HG03575 (cell line): ENCODE results near the gene FARS2.

Experiments used
- ATAC-seq: cut with Tn5 transposase; IDR thresholded peaks from one replicate; pipeline ENCODE4 v1.9.1; 2021; ENCODE audit not compliant: unreplicated experiment, insufficient number of reproducible peaks, low FRiP score; ENCODE audit errors: extremely low read depth

Gene FARS2

DNA sequence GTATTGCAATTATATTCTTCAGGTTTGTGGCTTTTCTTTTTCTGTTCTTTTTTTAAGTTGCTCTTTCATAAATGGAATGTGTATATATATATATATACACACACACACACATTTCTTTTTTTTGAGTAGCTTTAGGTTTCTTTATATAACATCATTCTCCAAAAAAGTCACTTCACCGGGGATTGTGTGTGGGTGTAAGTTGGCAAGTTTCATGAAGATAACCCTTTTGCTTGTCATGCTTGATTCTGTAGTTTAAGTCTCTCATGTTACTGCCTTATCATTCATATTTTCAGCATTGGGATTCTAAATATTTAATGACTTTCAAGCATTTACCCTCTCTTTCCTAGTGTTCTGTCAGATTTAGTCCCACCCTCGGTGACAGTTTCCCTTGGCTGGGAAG is 181.0 kb downstream of the FARS2 start:
- ATAC-seq: no peak

DNA sequence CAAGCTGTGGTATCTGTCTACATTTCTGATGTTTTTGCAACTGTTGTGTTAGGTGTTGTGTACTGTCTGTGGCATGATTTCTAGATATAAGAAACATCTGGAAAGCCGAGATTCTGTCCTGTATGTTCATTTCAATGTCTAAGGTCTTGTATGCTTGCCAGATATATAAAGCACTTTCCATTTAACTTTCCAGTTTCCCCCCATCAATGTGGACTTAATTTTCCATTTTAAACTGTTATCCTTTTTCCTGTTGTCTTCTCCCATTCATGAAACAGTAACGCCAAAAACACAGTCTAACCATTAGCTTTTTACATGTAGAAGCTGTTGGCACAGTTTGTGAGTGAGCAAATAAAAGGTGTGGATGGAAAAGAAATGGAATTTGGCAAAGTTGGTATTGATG is 181.6 kb downstream of the FARS2 start:
- ATAC-seq: no peak

DNA sequence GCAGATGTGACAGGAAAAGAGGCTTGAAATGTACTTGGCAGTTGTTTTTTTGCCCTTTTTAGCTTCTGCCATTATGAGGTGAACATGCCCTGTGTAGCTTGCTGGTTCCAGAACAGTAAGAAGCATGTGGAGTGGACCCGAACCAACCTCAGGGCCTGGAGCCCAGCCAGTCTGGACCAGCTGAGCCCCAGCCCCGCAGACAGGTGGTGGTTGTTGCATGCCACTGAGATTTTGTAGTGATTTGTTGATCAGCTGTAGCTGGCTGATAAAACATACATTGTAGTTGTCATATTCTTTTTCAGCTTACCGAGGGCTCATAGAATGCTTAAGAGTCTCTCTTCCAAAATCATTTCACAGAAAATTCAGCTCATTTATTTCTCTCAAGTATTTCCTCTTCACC is 182.2 kb downstream of the FARS2 start:
- ATAC-seq: no peak

DNA sequence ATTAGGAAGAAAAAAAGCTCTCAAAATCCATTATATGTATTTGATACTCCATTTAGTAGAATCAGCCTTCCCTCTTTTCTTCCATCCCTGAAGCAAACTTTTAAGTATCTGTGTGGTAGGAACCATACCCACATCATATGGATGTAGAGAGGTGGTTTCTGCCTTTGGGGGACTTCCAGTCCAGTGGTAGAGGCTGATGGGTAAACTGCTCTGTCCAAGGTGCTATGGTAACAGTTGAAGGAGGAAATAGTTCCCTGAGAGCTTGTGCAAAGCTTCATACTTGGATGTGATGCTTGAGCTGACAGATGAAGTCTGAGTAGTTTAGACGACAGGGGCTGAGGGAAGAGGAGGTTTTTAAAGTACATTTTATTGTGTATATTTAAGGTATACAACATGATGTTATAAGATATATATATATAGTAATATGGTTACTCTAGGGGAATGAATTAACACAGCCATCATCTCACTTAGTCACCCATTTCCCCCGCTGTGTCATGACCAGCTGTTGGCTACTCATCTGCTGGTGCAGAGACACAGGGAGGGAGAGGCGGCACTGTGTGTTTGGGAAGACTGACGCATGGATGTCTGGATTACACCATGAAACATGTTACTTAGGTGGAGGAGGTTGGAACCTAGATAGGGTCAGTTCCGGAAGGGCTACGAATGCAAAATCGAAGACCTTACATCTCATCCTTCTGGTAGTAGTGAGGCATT is 185.2 kb downstream of the FARS2 start:
- ATAC-seq: no peak

DNA sequence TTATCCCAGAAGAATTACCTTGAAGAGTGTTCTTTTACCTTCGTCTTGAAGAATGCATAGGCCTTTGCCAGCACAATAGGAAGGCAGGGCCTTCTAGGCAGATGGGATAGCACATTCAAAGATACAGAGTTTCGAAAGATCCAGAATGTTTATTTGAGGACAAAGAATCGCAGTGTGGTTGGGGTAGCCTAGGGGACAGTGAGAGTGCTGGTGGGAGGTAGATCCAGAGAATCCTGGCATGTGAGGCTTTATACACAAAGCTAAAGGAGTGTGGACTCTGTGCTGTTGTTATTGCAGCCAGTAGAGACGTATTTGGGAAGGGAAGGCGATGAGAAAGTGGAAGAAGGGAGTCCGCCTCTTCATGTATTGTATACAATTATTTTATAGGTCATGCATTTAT is 186.6 kb downstream of the FARS2 start:
- ATAC-seq: no peak

DNA sequence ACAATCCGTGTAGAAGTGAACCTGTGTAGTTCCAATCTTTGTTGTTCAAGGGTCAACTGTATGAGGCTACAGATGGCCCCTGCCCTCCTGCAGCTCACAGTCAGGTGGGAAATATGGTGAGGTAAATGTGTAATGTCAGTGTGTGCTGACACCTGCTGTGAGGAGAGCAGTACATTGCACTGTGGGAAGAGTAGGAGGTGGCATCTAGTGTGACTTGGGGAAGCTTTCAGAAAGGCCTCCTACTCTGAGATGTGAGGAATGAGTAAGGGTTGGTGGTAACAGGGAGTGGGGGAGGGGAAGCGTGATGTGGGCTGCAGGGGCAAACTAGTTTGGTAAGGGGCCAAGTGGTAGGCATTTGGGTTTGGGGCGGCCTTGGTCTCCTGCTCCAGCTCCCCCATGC is 188.8 kb downstream of the FARS2 start:
- no peak for ATAC-seq

DNA sequence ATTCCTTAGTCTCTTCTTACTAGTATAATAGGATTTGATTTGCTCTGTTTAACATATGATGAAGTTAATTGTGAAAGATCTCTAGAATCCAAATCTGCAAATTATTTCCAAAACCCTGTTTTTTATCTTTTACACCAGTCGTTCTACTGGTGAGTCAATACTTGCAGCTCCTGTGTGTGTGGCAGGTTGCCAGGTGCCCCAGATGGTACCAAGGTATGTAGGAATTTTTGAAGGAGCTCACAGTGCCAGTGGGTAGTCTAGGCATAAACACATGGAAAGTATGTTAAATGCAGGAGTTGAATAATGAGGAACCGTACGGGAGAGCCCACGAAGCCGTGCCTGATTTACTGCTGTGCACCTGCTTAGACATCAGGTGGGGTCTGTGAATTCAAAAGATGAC is 192.2 kb downstream of the FARS2 start:
- ATAC-seq: no peak

DNA sequence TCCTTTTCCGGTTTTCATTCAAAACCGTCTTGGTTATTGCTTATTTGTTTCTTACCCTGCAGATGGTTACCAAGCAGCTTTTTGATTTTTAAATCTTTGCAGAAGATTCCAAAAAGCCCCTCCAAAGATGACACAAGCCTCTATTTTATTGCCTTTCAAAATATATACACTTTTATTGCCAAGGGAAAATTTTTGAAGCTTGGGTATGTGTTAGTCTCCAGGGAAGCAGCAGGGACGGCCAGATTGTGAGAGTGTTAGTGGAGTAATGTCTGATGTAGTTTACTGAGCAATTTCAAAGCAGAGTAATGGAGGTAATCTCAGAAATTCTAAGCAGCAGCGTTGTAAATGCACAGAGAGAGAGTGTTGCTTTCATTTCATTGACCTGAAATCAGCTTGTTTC is 193.8 kb downstream of the FARS2 start:
- ATAC-seq: no peak

DNA sequence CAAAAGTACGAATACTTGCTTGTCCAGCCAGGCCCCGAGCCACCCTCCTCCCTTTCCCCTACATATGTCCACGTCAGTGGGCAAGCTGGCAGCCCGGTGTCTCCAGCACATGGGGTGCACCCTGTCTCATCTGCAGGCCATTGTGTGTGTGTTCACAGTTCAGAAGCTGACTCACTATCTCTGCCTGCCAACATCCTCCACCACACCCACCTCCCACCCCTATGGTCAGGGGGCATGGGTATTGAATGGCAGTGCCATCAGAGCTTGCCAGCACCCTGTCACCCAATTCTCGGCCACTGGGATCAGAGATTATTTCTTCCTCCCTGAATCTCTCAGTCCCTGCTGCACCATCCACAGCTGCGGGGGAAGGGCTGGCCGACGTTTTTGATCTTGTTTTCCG is 195.7 kb downstream of the FARS2 start:
- ATAC-seq: no peak

DNA sequence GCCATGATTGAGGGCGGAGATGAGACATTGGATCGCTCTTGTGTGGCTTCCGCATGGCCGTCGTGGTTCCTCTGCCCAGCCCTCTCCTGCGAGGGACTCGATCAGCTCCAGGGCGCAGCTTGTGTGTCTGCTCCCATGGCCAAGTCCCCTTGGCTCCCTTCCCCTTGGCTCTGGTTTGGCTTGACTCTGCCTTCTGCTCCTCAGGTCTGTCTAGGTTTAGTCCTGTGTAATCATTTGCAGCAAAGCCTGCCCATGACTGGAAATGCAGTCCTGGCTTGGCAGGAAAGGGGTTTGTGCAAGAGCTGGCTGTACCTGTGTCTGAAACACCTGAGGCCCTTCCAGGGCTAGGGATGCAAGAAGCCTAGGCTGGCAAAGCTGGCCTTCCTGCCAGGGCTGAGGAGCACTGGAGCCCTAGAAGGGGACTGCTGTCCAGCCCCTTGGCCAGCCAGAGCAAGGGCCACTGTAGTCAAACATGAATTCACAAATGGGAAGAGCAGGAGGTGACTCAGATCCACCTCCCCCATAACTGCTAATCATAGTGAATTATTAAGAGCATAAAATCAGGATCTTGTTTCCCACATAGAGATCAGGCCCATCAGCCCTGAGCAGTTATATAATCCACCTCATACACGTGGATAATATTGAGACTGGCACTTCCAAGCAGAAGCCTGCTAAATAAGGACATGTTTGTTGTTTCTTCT is 196.8 kb downstream of the FARS2 start:
- ATAC-seq: no peak

DNA sequence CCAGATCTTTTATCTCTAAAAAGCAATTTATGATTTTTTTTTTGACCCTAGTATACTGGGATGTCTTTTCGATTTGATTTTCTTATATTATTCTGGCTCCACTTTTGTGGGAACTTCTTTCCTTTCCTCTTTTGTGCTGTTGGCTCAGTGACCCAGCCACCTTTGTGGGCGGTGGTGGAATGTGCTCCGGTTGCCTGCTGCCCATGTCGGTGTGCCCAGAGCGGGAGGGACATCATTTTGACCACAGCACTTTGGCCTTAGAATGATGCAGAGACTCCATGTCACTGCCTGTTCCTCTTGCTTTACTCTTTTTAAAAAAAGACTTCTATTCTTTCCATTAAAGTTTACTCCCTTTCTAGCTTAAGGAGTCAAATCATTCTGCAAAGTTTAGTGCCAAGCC is 198.0 kb downstream of the FARS2 start:
- ATAC-seq: no peak

DNA sequence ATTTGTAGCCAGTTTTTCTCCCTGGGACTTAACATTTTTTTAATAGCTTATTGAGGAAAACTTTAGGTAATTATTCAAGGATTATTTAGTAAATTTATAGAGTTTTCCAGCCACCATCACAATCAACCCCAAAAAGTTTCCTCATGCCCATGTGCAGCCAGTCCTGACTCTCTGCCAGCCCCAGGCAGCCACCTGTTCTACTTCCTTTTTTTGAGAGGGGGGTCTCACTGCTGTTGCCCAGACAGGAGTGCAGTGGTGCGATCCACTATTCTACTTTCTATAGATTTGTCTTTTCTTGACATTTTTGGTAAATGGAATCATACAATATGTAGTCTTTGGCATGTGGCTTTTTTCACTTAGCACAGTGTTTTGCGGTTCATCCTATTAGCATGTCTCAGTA is 200.1 kb downstream of the FARS2 start:
- ATAC-seq: no peak

DNA sequence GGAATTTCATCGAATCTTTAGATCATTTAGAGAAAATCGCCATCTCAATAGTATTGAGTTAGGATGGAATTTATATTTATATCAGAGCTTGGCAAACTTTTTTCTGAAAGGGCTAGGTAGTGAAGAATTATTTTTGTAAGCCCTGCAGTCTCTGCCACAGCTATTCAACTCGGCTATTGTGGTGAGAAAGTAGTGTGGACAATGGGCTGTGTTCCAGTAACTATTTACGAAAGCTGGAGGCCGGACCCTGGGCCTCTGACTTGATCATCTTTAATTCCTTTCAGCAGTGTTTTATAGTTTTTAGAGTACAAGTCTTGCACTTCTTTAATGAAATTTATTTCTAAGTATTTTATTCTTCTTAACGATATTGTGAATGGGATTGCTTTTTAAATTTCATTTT is 201.5 kb downstream of the FARS2 start:
- ATAC-seq: no peak

DNA sequence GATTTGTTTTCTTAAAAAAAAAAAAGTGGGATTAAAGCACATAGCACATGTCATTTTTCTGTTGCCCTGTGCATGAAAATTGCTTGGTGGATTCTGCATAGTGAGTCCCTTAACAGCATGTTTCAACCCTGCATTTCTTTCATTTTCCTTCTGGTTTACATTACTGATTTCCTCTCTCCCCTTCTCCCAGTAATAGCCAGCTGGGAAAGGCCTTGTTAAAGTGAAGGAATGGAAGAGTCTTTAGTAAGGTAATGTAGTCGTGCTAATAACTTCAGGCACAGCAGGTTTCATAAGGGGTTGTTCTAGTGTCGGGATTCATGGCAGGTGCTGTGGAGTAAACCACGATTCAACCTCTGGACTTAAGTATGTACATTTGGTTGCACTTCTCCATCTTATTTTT is 202.4 kb downstream of the FARS2 start:
- ATAC-seq: no peak

DNA sequence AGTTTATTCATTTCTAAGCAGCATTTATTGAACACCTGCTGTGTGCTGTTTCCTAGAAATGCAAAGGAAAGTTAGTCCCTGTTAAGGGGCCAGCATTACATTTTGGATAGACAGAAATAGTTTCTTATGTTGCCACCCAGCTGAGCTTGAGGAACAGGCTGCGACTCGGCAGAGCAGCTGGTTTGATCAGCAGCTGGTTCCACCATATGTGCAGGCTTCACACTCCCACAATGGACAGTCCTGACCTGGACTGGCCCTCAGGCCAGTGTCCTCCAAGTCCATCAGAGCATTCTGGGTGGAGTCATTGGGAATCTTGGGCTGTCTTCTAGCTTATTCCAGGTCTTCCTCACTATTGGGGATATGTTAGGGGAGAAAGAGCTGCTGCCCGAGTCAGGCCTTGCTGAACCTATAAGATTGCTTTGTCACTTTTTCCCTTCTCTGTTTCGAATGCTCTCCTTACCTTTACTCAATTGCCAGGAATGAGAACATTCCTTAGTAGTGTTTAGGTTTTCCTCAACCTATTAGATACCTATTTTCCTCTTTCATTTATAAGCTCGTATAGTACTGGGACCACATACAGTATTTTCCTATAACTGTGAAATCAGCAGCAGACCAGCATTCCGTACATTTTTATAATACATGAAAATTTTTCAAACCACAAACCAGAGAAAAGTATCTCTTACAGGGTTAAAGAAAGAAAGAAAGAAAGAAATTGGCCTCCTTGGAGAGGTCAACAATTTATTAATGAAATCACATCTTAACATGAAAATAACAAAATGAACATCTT is 203.0 kb downstream of the FARS2 start:
- no peak for ATAC-seq

DNA sequence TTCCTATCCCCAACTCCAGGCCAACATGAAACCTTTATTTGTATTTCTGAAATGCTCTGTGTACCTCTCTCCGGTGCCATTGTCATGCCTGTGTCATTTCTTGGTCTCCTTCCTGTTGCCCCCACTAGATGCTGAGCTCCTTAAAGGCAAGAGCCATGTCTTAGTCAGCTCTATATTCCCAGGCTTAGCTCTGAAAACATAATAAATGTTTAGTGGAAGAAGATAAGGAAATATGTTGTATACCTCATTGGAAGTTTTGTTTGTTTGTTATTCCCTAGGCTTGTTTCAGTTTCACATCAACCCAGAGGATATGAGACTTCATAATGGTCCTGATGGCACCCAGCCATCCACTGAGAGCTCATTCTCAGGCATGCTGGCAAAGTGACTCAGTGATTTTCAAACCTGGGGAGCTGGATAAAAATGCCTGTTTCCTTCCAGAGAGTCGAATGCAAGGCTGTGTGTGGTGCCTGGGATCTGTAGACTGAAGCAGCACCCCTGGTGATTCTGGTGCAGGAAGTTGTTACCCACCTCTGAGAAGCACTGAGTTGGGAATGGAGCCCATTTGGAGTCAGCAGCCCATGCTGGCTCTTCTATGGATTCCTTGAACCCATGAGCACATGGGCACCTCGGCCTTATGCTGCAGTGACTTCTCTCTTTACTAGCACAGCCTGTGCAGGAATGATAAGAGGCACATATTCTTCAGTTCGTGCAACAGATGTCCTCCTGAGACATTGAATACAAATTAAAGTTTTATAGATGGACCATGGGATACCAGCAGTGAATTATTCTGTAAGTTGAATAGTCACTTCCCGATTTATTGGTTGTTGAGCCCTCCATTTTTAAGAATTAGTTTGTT is 205.2 kb downstream of the FARS2 start:
- ATAC-seq: no peak

DNA sequence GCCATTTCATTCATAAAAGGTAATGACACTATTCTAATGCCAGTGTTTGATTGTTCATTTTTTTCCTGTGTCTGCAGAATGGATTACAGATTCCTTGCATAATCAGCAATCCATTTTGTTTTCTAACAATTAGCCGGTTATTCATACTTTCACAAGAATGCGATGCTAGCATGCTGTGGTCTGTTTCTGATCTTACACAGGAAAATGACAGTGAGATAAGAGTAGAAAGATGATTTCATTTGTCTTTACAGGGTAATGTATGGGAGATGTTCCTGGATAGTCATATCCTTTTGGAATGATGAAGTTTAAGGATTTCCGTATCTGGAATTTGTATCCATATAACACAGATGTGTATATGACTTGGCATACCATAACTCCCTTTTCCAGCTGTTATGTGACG is 207.3 kb downstream of the FARS2 start:
- no peak for ATAC-seq

DNA sequence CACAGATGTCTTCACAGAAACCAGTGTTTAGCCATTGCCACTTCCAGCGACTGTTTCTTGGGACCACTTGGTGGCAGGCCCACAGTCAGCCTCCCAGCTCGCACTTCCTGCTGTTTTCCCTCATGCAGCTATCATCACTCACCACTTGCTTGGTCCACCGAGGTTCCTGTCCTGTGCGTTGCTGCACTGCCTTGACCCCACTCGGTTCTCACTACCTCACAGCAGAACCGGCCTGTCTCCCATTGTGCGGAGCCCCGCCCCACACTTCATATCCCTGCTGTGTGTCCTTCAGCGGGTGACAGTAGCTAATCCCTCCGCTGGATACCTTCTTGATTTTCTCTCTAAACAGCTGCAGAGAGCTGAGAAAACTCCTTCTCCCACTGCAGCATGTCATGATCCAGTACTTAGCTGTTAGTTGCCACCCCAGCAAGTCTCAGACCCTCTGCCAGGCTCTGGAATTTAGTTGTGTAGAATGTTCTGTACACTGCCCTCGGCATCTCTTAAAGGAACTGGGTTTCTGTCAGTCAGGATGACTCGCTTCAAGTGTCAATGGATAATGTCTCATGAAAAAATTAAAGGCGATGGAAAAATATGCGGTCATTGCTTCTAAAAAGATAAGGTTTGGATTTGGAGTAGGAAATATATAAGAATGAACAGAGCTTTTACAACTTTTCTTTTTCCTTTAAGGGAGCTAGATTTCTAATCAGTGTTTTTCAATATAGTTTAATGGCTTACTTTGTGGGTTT is 208.0 kb downstream of the FARS2 start:
- no peak for ATAC-seq

DNA sequence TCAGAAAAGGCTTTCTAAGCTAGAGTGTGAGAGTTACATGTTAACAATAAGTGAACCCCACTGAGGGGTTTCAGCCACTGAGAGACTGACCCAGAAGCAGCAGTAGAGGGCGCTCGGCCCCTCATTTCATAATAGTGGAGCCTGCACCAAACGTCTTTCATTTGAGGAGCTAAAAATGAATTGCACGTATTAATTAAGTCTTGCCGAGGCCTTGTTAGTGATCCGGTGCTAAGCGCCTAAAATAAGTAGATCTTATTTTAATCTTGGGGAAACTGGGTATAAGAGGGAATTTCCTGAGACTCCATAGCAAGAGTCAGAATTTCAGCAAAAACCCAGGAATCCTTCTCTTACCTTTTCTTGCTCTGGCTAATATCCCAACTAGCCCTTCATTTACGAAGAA is 209.7 kb downstream of the FARS2 start:
- no peak for ATAC-seq
